CD8-positive, alpha-beta memory T cell (primary cell): Measurements from ENCODE around the gene HMGXB3. TPM values are rescaled to one million over a fixed set of nuclear protein-coding genes. Genes with fewer than 3 reads are reported as not detected.

Experiments used
- CTCF ChIA-PET: fragments of 350-600 bp; sonication (Branson Sonifier 250); formaldehyde crosslinking; loops from one replicate; lab custom pipeline; 2021; ENCODE audit warnings: antibody characterized with exemption; lab: Charles Lee
- POLR2A ChIA-PET: fragments of 350-600 bp; sonication (Branson Sonifier 250); formaldehyde crosslinking; loops from one replicate; lab custom pipeline; 2021; ENCODE audit warnings: antibody characterized with exemption; lab: Charles Lee
- DNase-seq, 5 donors: peaks; one replicate each; pipeline versions ENCODE4 v3.0.0 to v3.0.0-alpha.2; 2020 to 2022; ENCODE audit warnings: mixed read lengths in 1 of 5
- H3K27ac ChIP-seq: one replicate; pipeline ENCODE4 v1.7.0; 2013; ENCODE audit warnings: low read depth, mild to moderate bottlenecking, low read length, moderate library complexity
- H3K27me3 ChIP-seq: 2 replicates; pipeline ENCODE4 v1.7.0; 2013; ENCODE audit warnings: low read length, mild to moderate bottlenecking; ENCODE audit not compliant: insufficient read depth, poor library complexity, severe bottlenecking
- H3K36me3 ChIP-seq: 2 replicates; pipeline ENCODE4 v1.7.0; 2013; ENCODE audit warnings: mild to moderate bottlenecking, low read length, moderate library complexity; ENCODE audit not compliant: insufficient read depth
- H3K4me1 ChIP-seq: 2 replicates; pipeline ENCODE4 v1.7.0; 2013; ENCODE audit warnings: mild to moderate bottlenecking, low read length, moderate library complexity; ENCODE audit not compliant: insufficient read depth
- H3K4me3 ChIP-seq: 2 replicates; pipeline ENCODE4 v1.7.0; 2013; ENCODE audit warnings: mild to moderate bottlenecking, low read length
- H3K9me3 ChIP-seq: 2 replicates; pipeline ENCODE4 v1.7.0; 2013; ENCODE audit warnings: mild to moderate bottlenecking, low read length
- H3K27ac Mint-ChIP-seq, 8 donors: one replicate each; pipeline ENCODE4 v1.8.0; 2020 to 2021; ENCODE audit warnings: mixed read lengths in 8 of 8, mild to moderate bottlenecking in 6 of 8, inconsistent platforms in 3 of 8, moderate library complexity in 3 of 8
- H3K27me3 Mint-ChIP-seq, 2 donors: one replicate each; pipeline ENCODE4 v1.8.0; 2020 to 2021; ENCODE audit warnings: mixed read lengths in 2 of 2, mild to moderate bottlenecking in 1 of 2, moderate library complexity in 1 of 2
- H3K36me3 Mint-ChIP-seq, 3 donors: one replicate each; pipeline ENCODE4 v1.8.0; 2020 to 2021; ENCODE audit warnings: mixed read lengths in 3 of 3, inconsistent platforms in 1 of 3, mild to moderate bottlenecking in 1 of 3
- H3K4me1 Mint-ChIP-seq, 3 donors: one replicate each; pipeline ENCODE4 v1.8.0; 2020 to 2021; ENCODE audit warnings: mixed read lengths in 3 of 3, inconsistent platforms in 1 of 3, mild to moderate bottlenecking in 1 of 3
- H3K4me3 Mint-ChIP-seq, 7 donors: one replicate each; pipeline ENCODE4 v1.8.0; 2020 to 2021; ENCODE audit warnings: mixed read lengths in 7 of 7, mild to moderate bottlenecking in 6 of 7, moderate library complexity in 4 of 7, inconsistent platforms in 2 of 7
- H3K9me3 Mint-ChIP-seq, 5 donors: one replicate each; pipeline ENCODE4 v1.8.0; 2020 to 2022; ENCODE audit warnings: mixed read lengths in 5 of 5, mild to moderate bottlenecking in 3 of 5, moderate library complexity in 2 of 5, inconsistent platforms in 1 of 5
- polyA plus RNA-seq: library from polyadenylated mRNA; unstranded; fragments of 300-500 nt; fragmentation: Illumina TruSeq; gene quantifications from one replicate; pipeline ENCODE4 v1.2.3, GENCODE V29; 2021
- total RNA-seq, 2 experiments: library from RNA; stranded (reverse); gene quantifications; one replicate each; pipeline ENCODE4 v1.2.3, GENCODE V29; 2021

Gene HMGXB3
- total and polyA plus RNA-seq, 3 experiments from 2014 or later = 15.3 to 40.7 (median 36.8) TPM

GRCh38 chr5:150052226-150052955 lies 51.9 kb downstream of the HMGXB3 start:
- ChIA-PET CTCF (no interaction called here), POLR2A (no interaction called here)
- no peak overlapping the region for H3K27ac Mint-ChIP-seq
- no peaks in the 10 kb centered on the region for H3K4me1 Mint-ChIP-seq
- H3K4me1 ChIP-seq = no peaks in the 10 kb centered on the region
- peaks cover 30 to 75% (median 32%) of the 10 kb centered on the region in 3 donors for H3K36me3 Mint-ChIP-seq
- no peak overlapping the region for H3K27ac ChIP-seq
- no peaks in the 10 kb centered on the region for H3K9me3 ChIP-seq
- peaks cover 56% of the 10 kb centered on the region for H3K36me3 ChIP-seq
- no peaks in the 10 kb centered on the region for H3K27me3 ChIP-seq
- peaks cover 0 to 4% of the 10 kb centered on the region in 2 donors for H3K27me3 Mint-ChIP-seq
- no peak for DNase-seq
- H3K4me3 ChIP-seq = no peak overlapping the region
- no peaks in the 10 kb centered on the region for H3K9me3 Mint-ChIP-seq
- H3K4me3 Mint-ChIP-seq = no peak overlapping the region

- H3K36me3 ChIP-seq = peaks cover 48% of the 10 kb centered on the region
- H3K4me3 Mint-ChIP-seq = no peak overlapping the region
- H3K27ac ChIP-seq = no peak overlapping the region
- H3K27ac Mint-ChIP-seq = no peak overlapping the region
- no peaks in the 10 kb centered on the region for H3K4me1 ChIP-seq
- no peaks in the 10 kb centered on the region for H3K27me3 ChIP-seq
- no peak for DNase-seq
- H3K4me3 ChIP-seq = no peak overlapping the region
- POLR2A ChIA-PET = no interaction called here
- no peaks in the 10 kb centered on the region for H3K9me3 Mint-ChIP-seq
- H3K36me3 Mint-ChIP-seq = peaks cover 23 to 68% (median 32%) of the 10 kb centered on the region in 3 donors
- H3K4me1 Mint-ChIP-seq = no peaks in the 10 kb centered on the region
- no peaks in the 10 kb centered on the region for H3K9me3 ChIP-seq
- H3K27me3 Mint-ChIP-seq = no peaks in the 10 kb centered on the region
- CTCF ChIA-PET = no interaction called here
These were observed 52.6 kb downstream of the HMGXB3 start for GRCh38 chr5:150052956-150053712.

GRCh38 chr5:150053713-150054392 lies 53.3 kb downstream of the HMGXB3 start:
- H3K36me3 ChIP-seq = peaks cover 41% of the 10 kb centered on the region
- Mint-ChIP-seq H3K27me3 (no peaks in the 10 kb centered on the region), H3K4me1 (no peaks in the 10 kb centered on the region), H3K27ac (no peak overlapping the region), H3K9me3 (no peaks in the 10 kb centered on the region), H3K4me3 (no peak overlapping the region), H3K36me3 (peaks cover 16 to 61% (median 25%) of the 10 kb centered on the region in 3 donors)
- H3K27me3 ChIP-seq = no peaks in the 10 kb centered on the region
- H3K4me1 ChIP-seq = no peaks in the 10 kb centered on the region
- POLR2A ChIA-PET = no interaction called here
- H3K27ac ChIP-seq = no peak overlapping the region
- H3K4me3 ChIP-seq = no peak overlapping the region
- CTCF ChIA-PET = no interaction called here
- no peak for DNase-seq
- no peaks in the 10 kb centered on the region for H3K9me3 ChIP-seq

- H3K27ac Mint-ChIP-seq = no peak overlapping the region
- Histone ChIP-seq H3K27me3 (no peaks in the 10 kb centered on the region), H3K4me1 (no peaks in the 10 kb centered on the region), H3K27ac (no peak overlapping the region), H3K9me3 (no peaks in the 10 kb centered on the region), H3K36me3 (peaks cover 34% of the 10 kb centered on the region), H3K4me3 (no peak overlapping the region)
- ChIA-PET POLR2A (no interaction called here), CTCF (interaction anchor here (0.8 kb wide), 1 partner anchor 15 kb away, joined by 3 read pairs; no protein-coding TSS in a partner anchor)
- no peaks in the 10 kb centered on the region for H3K9me3 Mint-ChIP-seq
- DNase-seq = no peak
- H3K36me3 Mint-ChIP-seq = peaks cover 8 to 54% (median 18%) of the 10 kb centered on the region in 3 donors
- peaks cover 0 to 1% of the 10 kb centered on the region in 2 donors for H3K27me3 Mint-ChIP-seq
- no peaks in the 10 kb centered on the region for H3K4me1 Mint-ChIP-seq
- H3K4me3 Mint-ChIP-seq = no peak overlapping the region
These were observed 54.0 kb downstream of the HMGXB3 start for GRCh38 chr5:150054569-150054968.

GRCh38 chr5:150055326-150056074 lies 55.0 kb downstream of the HMGXB3 start:
- no peaks in the 10 kb centered on the region for H3K9me3 ChIP-seq
- H3K27ac ChIP-seq = no peak overlapping the region
- peaks cover 5 to 44% (median 15%) of the 10 kb centered on the region in 3 donors for H3K36me3 Mint-ChIP-seq
- CTCF ChIA-PET = interaction anchor here (0.8 kb wide), 1 partner anchor 14 kb away, joined by 3 read pairs; no protein-coding TSS in a partner anchor
- no peaks in the 10 kb centered on the region for H3K9me3 Mint-ChIP-seq
- peaks cover 26% of the 10 kb centered on the region for H3K36me3 ChIP-seq
- no peak overlapping the region for H3K4me3 ChIP-seq
- H3K4me3 Mint-ChIP-seq = no peak overlapping the region
- H3K27me3 Mint-ChIP-seq = peaks cover 0 to 1% of the 10 kb centered on the region in 2 donors
- DNase-seq = no peak
- no peaks in the 10 kb centered on the region for H3K27me3 ChIP-seq
- H3K4me1 ChIP-seq = no peaks in the 10 kb centered on the region
- no peaks in the 10 kb centered on the region for H3K4me1 Mint-ChIP-seq
- POLR2A ChIA-PET = no interaction called here
- H3K27ac Mint-ChIP-seq = peak overlapping the region in 1 of 8 donors; percentile 32

DNA sequence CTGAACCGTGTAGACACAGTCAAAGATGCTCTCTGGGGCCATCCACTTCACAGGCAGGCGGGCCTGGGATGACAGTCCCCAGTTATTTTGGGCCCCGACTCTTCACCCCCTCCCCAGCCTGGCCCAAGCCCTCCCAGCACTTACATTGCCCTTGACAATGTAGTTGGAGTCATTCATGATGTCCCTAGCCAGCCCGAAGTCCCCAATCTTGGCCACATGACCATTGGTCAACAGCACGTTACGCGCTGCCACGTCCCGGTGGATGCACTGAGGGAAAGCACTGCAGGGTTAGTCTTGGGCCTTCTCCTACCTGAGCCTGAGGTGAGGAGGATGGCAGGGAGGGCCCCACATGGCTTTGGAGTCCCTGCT lies 55.5 kb downstream of the HMGXB3 start:
- Histone ChIP-seq H3K27me3 (no peaks in the 10 kb centered on the region), H3K27ac (no peak overlapping the region), H3K36me3 (peaks cover 21% of the 10 kb centered on the region), H3K4me1 (no peaks in the 10 kb centered on the region), H3K9me3 (no peaks in the 10 kb centered on the region), H3K4me3 (no peak overlapping the region)
- ChIA-PET CTCF (no interaction called here), POLR2A (no interaction called here)
- H3K27ac Mint-ChIP-seq = no peak overlapping the region
- DNase-seq = no peak
- peaks cover 0 to 1% of the 10 kb centered on the region in 2 donors for H3K27me3 Mint-ChIP-seq
- no peak overlapping the region for H3K4me3 Mint-ChIP-seq
- no peaks in the 10 kb centered on the region for H3K9me3 Mint-ChIP-seq
- H3K36me3 Mint-ChIP-seq = peaks cover under 1 to 39% (median 13%) of the 10 kb centered on the region in 3 donors
- H3K4me1 Mint-ChIP-seq = no peaks in the 10 kb centered on the region

DNA sequence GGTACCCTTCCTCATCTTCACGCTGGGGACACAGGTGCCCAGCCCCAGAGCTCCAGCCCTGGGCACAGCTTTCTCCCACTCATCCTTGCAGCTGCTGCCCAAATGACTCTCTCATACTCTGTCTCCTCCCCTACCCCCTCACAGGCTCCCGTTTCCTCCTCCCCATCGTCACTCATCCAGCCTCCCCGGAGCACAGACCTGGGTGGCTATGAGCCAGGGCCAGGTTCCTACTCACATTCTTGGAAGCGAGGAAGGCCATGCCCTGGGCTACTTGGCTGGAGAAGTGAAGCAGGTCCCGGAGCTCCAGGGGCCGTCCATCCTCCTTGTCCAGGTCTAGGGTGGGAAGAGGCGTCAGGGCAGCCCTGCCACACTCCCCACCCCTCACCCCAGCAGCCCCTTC lies 56.5 kb downstream of the HMGXB3 start:
- CTCF ChIA-PET = no interaction called here
- Mint-ChIP-seq H3K36me3 (peaks cover 0 to 29% (median 7%) of the 10 kb centered on the region in 3 donors), H3K4me1 (no peaks in the 10 kb centered on the region), H3K9me3 (no peaks in the 10 kb centered on the region), H3K27ac (no peak overlapping the region), H3K4me3 (no peak overlapping the region), H3K27me3 (peaks cover 0 to 1% of the 10 kb centered on the region in 2 donors)
- H3K27me3 ChIP-seq = no peaks in the 10 kb centered on the region
- POLR2A ChIA-PET = no interaction called here
- H3K4me3 ChIP-seq = no peak overlapping the region
- H3K4me1 ChIP-seq = no peaks in the 10 kb centered on the region
- DNase-seq = no peak
- peaks cover 11% of the 10 kb centered on the region for H3K36me3 ChIP-seq
- H3K27ac ChIP-seq = no peak overlapping the region
- no peaks in the 10 kb centered on the region for H3K9me3 ChIP-seq
